GM21723 (cell line): ENCODE measurements around the gene CELF6.

Experiments
- ATAC-seq: cut with Tn5 transposase; IDR thresholded peaks from one replicate; pipeline ENCODE4 v1.9.1; 2021; ENCODE audit warnings: mild to moderate bottlenecking, moderate library complexity; ENCODE audit not compliant: unreplicated experiment

CELF6 gene

GRCh38 chr15:72319985-72320671, at the start of gene CELF6:
CELF6 (minus strand) TSS chr15:72320157; CDS start chr15:72319874, 283 bp downstream.
- ATAC-seq, result no peak

DNA sequence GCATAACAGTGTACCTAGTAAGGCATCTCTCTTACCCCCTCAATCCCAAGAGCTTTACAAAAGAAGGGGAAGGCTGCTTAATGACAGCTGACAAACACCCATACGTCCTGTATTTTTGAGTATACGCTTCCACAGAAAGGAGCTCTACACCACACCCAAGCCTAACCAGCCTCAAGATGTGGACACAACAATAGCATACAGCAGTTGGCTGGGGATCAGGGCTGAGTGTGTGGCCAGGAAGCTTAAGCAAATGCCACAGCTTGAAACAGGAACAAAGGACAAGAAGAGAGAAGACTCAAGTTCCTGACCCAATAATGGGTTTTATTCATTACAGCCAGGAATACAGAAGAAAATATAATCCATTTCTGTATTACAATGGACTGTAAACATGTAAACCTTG, 48.9 kb upstream of the CELF6 start:
- ATAC-seq, result no peak

- no peak for ATAC-seq
Observed at GRCh38 chr15:72368325-72368724, 48.4 kb upstream of the CELF6 start.

DNA sequence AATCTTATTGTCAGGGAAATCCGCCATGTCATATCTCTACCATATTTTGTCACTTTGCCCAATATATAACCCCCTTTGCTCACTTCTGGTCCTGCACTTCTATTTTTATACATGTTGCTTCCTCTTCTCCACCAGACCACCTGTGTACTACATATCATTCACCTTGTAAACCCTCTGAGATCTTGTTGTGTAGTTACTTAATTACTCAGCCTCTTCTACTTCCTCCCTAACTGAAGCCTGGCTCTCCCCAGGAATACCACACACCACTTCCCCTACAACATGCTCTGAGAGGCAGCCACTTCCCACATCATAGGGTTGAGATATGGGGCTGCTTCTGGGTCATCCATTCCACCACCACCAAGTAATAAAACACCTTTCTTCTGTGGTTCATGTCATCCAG, 45.9 kb upstream of the CELF6 start:
- ATAC-seq, result peak; percentile 78

- no peak for ATAC-seq
Observed at GRCh38 chr15:72361176-72361575, 41.2 kb upstream of the CELF6 start.

GRCh38 chr15:72358650-72359171, 38.8 kb upstream of the CELF6 start:
- no peak for ATAC-seq

- ATAC-seq, result no peak
Observed at GRCh38 chr15:72358121-72358520, 38.2 kb upstream of the CELF6 start.

GRCh38 chr15:72354496-72354895, 34.5 kb upstream of the CELF6 start:
- ATAC-seq, result no peak

DNA sequence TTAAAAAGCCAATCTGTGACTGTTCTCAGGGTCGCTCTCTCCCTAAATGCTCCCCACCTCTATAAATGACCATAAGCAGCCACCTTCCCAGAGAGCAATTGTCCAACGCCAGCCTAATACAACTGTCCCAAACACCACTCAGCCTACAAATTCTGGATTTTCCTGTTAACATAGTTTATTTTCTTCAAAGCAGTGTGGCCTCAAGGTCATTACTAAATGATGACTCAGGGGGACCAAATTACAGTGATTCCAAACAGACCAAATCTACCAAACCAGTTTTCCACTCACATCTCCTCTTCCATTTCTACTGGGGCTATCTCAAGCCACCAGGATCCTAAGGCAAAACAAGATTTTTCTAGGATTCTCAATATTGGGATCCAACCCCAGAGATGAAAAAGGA, 33.3 kb upstream of the CELF6 start:
- ATAC-seq, result no peak

DNA sequence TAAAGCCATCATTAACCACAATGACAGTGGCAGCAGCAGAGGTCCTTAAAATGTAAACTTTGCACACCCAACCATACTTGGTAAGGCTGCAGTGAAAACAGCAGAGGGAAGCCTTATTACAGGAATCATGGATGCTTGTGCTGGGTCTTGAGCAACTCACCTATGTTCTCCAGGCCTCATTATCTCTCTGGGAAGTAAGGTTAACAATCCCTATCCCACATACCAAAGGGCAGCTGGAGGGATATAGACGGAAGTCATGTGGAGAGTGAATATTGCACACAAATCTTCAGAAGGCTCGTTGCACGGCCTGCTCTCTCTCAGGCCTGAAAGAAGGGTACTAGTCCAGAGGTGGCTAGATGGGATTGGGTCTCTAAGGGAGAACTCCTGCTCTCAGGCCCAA, 25.8 kb upstream of the CELF6 start:
- ATAC-seq, result no peak

- no peak for ATAC-seq
Observed at GRCh38 chr15:72345280-72345679, 25.3 kb upstream of the CELF6 start.

DNA sequence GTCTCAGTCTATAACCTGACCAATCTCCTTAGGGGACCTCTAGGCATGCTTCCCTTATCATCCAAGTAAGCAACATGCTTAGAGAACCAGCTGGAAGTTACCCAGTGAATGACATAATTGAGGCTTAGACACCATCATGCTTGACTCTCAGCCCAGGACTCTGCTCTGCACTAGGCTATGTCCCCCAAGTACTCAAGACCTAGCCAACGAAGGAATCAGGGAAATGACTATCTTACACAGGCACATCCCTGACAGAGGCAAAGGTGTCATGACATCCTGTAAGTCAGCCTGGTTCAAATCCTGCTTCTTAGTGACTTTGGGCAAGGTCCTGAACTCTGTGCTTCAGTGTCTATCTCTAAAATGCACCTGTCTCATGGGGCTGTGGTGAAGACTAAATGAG, 24.6 kb upstream of the CELF6 start:
- ATAC-seq, result no peak

DNA sequence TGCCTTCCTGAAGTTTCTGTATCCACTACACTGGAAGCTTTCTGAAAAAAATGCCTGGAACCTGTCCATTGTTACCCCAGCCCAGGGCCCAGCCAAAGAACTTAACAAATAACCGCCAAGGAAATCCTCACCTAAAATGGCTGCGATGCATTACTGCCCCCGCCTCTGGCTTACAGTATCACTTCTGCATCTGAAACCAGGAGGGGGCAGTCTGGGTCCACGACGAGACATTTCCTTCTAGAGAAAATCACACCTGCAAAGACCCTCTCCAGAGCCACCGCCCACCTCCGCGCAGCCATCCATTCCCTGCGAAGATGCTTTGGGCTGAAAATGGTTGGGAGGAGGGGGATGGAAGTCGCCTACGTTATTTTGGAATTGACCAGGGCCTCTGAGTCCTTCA, 22.4 kb upstream of the CELF6 start:
- ATAC-seq, result no peak

- ATAC-seq, result no peak
Observed at GRCh38 chr15:72341361-72341760, 21.4 kb upstream of the CELF6 start.

DNA sequence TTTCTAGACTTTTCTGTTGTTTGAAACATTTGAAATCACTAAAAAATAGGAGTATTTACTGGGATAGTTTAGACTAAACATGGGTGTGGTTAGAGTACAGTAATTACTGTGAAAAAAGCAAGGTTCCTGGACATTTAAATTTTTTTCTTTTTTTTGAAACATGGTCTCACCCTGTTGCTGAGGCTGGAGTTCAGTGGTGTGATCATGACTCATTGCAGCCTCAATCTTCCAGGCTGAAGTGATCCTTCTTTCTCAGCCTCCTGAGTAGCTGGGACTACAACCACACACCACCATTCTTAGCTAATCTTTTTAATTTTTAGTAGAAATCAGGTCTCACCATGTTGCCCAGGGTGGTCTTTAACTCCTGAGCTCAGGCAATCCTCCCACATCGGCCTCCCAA, 20.4 kb upstream of the CELF6 start:
- no peak for ATAC-seq

DNA sequence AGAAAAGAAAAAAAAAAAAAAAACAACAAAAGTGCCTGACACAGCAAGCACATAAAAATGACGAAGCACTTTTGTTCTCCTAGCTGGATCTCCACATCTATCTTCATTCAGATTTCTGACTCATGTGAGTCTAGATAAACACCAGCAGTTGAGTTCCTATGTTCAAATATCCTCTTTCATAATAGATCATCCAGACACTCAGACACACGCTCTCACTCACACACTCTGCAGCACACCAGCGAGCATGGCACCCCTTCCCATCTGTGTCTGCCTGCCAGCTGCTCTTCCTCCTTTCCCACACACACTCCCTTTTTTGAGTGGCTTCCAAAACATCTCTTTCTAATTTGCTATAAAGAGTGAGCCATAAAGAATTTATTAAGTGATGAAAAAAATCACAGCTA, 19.8 kb upstream of the CELF6 start:
- ATAC-seq, result no peak

DNA sequence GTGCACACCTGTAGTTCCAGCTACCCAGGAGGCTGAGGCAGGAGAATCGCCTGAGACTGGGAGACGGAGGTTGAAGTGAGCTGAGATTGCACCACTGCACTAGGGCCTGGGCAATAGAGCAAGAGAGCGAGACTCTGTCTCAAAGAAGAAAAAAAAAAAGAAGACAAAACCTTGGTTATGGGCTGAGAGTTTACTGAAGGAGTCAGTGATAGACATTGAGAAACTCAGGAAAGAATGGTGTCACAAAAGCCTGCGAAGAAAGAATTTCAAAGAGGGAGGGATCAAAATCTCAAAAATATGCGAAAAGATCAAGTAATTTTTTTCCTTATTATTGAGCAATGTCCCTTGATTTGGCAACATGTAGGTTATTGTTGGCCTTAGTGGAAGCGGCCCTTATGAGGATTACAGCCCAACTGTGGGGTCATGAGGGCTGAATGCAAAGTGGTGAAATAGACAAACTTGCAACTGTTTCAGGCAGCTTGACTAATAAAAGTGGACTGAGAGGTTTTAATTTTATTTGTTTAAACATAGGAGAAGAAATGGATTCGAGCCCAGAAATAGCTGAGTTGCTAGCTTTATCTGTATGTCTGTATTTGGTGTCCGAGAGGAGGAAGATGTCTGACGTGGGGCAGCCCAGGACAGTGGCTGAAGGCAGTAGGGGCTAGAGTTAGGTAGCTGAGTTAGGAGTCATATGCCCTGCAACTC, 18.8 kb upstream of the CELF6 start:
- no peak for ATAC-seq

DNA sequence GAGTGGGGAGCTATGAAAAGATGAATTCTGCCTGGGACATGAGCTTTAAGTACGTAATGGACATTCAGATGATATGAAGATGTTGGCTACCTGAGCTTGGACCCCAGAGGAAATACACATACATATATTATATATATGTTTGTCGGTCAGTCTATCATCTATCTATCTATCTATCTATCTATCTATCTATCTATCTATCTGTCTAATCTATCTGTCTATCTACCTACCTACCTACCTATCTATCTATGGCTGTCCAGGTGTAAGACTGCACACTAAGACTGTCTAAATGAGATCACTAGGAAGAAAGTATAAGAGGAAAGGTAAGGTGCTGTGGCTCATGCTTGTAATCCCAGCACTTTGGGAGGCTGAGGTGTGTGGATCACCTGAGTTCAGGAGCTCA, 18.2 kb upstream of the CELF6 start:
- no peak for ATAC-seq

GRCh38 chr15:72334842-72335241, 14.9 kb upstream of the CELF6 start:
- ATAC-seq, result no peak

- no peak for ATAC-seq
Observed at GRCh38 chr15:72331021-72331420, 11.1 kb upstream of the CELF6 start.

DNA sequence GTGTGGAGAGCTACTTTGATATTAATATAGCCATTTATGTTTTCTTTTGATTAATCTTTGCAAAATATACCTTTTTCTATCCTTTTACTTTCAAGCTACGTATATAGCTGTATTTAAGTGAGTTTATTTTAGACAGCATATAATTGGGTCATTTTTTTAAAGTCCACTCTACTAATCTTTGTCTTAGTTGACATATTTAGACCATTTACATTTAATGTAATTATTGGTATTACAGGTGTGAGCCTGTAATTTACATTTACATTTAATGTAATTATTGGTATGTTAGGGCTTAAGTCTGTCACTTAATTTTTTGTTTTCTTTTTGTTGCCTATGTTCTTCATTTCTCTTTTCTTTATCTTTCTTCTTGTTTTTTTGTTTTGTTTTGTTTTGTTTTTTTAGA, 3.8 kb upstream of the CELF6 start:
- ATAC-seq, result no peak

DNA sequence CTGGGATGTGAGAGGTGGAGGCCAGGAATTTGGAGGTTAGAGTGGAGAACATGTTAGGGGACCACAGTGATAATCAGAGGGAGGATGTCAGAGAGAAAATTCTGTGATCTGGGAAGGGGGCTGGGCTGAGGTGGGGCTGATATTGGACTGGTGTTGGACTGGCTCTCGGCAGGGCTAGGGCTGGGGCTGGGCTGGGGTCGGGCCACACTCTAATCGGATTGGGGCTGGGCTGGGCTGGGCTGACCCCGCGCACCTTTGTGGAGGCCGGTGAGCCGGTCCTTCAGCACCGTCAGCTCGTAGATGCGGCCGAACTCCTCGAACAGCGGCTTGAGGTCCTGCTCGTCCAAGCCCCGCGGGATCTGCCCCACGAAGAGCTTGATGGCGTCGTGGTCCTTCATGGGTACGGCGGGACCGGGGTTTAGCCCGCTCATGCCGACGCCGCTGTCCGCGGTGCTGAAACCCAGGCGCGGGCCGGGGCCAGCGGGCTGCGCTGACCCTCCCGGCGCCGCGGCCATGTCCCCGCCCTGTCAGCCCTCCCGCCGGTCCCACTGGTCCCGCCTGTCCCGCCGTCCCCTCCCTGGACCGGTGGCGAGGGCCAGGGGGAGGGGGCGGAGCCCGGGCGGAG, 485 bp downstream of the CELF6 start:
- ATAC-seq, result no peak
